ENCODE data around the gene IL31RA.

Gene IL31RA

GRCh38 chr5:55897206-55897894 is 46.2 kb downstream of the IL31RA start:
- H3K4me3 ChIP-seq (ENCODE audit: low read length, poor library complexity, severe bottlenecking), result no peak overlapping the region

DNA sequence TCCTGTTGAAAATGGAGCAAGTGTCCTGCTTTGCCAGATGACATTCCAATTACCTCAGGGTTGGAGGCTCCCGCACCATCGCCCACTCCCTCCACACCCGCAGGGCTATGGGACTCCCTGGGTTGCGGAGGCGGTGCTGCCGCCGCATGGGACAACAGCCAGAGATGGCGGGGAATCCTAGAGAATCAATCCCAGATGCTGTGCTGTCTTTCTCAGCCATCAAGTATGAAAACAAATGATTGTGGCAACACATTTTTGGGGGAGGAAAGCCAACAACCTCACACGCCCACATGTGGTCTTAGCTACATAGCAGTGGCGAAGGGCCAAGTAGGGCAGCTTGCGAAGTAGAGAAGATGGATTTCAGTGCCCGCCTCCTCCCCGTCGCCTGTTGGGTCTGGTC is 46.7 kb downstream of the IL31RA start:
- Histone ChIP-seq H3K4me3 (ENCODE audit: low read length, poor library complexity, severe bottlenecking) (no peak overlapping the region), H3K9ac (ENCODE audit: low read depth, low read length, poor library complexity, severe bottlenecking) (no peak overlapping the region), H3K9me3 (ENCODE audit: insufficient read depth, low read depth, low read length) (no peaks in the 10 kb centered on the region), H3K79me2 (ENCODE audit: insufficient read depth, low read length) (no peaks in the 10 kb centered on the region), H3K4me2 (ENCODE audit: low read depth, low read length, poor library complexity, severe bottlenecking) (no peak overlapping the region), H3F3A (ENCODE audit: low read depth) (no peaks in the 10 kb centered on the region), H3K36me3 (ENCODE audit: insufficient read depth, low read length) (no peaks in the 10 kb centered on the region), H3K4me1 (ENCODE audit: insufficient read depth, low read length, poor library complexity, severe bottlenecking) (peaks cover 2% of the 10 kb centered on the region), H3K9me2 (replicated peaks; ENCODE audit: low read depth, low read length) (no peaks in the 10 kb centered on the region), H2AFZ (ENCODE audit: low read length) (no peak overlapping the region), H4K20me1 (ENCODE audit: insufficient read depth, low read length, poor library complexity, severe bottlenecking) (no peaks in the 10 kb centered on the region), H3K27me3 (ENCODE audit: insufficient read depth, low read length, poor library complexity, severe bottlenecking) (no peaks in the 10 kb centered on the region)
- TF ChIP-seq EZH2phosphoT487 (IDR thresholded peaks at IDR 0.05; ENCODE audit: borderline replicate concordance) (no peak), CTCF (conservative IDR thresholded peaks at IDR 0.05; ENCODE audit: low read length) (no peak)

More at GRCh38 chr5:55897206-55897894, 46.2 kb downstream of the IL31RA start:
- Histone ChIP-seq H3K79me2 (ENCODE audit: insufficient read depth, low read length) (no peaks in the 10 kb centered on the region), H3K9me3 (ENCODE audit: insufficient read depth, low read depth, low read length) (no peaks in the 10 kb centered on the region), H3F3A (ENCODE audit: low read depth) (no peaks in the 10 kb centered on the region), H3K4me1 (ENCODE audit: insufficient read depth, low read length, poor library complexity, severe bottlenecking) (no peaks in the 10 kb centered on the region), H3K9ac (ENCODE audit: low read depth, low read length, poor library complexity, severe bottlenecking) (no peak overlapping the region), H3K9me2 (replicated peaks; ENCODE audit: low read depth, low read length) (no peaks in the 10 kb centered on the region), H3K27me3 (ENCODE audit: insufficient read depth, low read length, poor library complexity, severe bottlenecking) (no peaks in the 10 kb centered on the region), H3K36me3 (ENCODE audit: insufficient read depth, low read length) (no peaks in the 10 kb centered on the region), H2AFZ (ENCODE audit: low read length) (no peak overlapping the region), H4K20me1 (ENCODE audit: insufficient read depth, low read length, poor library complexity, severe bottlenecking) (no peaks in the 10 kb centered on the region), H3K4me2 (ENCODE audit: low read depth, low read length, poor library complexity, severe bottlenecking) (no peak overlapping the region)
- TF ChIP-seq CTCF (conservative IDR thresholded peaks at IDR 0.05; ENCODE audit: low read length) (no peak), EZH2phosphoT487 (IDR thresholded peaks at IDR 0.05; ENCODE audit: borderline replicate concordance) (no peak)

- Histone ChIP-seq H3K9me3 (ENCODE audit: insufficient read depth, low read depth, low read length) (no peaks in the 10 kb centered on the region), H2AFZ (ENCODE audit: low read length) (no peak overlapping the region), H3K4me1 (ENCODE audit: insufficient read depth, low read length, poor library complexity, severe bottlenecking) (peaks cover 13% of the 10 kb centered on the region), H3K36me3 (ENCODE audit: insufficient read depth, low read length) (no peaks in the 10 kb centered on the region), H3K79me2 (ENCODE audit: insufficient read depth, low read length) (no peaks in the 10 kb centered on the region), H3K27me3 (ENCODE audit: insufficient read depth, low read length, poor library complexity, severe bottlenecking) (no peaks in the 10 kb centered on the region), H3K4me3 (ENCODE audit: low read length, poor library complexity, severe bottlenecking) (no peak overlapping the region), H4K20me1 (ENCODE audit: insufficient read depth, low read length, poor library complexity, severe bottlenecking) (no peaks in the 10 kb centered on the region), H3K9me2 (replicated peaks; ENCODE audit: low read depth, low read length) (no peaks in the 10 kb centered on the region), H3K9ac (ENCODE audit: low read depth, low read length, poor library complexity, severe bottlenecking) (no peak overlapping the region), H3K4me2 (ENCODE audit: low read depth, low read length, poor library complexity, severe bottlenecking) (no peak overlapping the region), H3F3A (ENCODE audit: low read depth) (no peaks in the 10 kb centered on the region)
- TF ChIP-seq CTCF (conservative IDR thresholded peaks at IDR 0.05; ENCODE audit: low read length), result no peak
These were observed 48.2 kb downstream of the IL31RA start for GRCh38 chr5:55899344-55899743.
